ENCODE measurements around the gene TRIM56. TPM values are rescaled to one million over a fixed set of nuclear protein-coding genes. Genes with fewer than 3 reads are reported as not detected.
"Not testable (repeated sequence)": the region's sequence is repeated elsewhere in the genome, so short reads cannot be mapped to it uniquely, and the experiment has no call there.

TRIM56 gene
- total and polyA plus RNA-seq, 2 of the 13 experiments (the other 11 are each of a cell fraction or from before 2014, with no cell fraction given): 3.2 to 7.1 TPM

GRCh38 chr7:101121631-101121990 is 36.3 kb downstream of the TRIM56 start:
- in situ Hi-C loops (cut with HindIII; ENCODE audit: extremely low pct_ligation_motif_present, low pct_unique_long_range_greater_than_20kb); ATAC-seq; DNase-seq (ENCODE audit: low spot score); H3K27me3 ChIP-seq (ENCODE audit: control insufficient read depth in 1 of 2, insufficient read depth in 2 of 2, low read length in 2 of 2); H3K36me3 ChIP-seq (replicated peaks in 1 of 2; ENCODE audit: control insufficient read depth in 1 of 2, insufficient read depth in 2 of 2, low read length in 2 of 2); H3K9me3 ChIP-seq (ENCODE audit: low read length); H4K20me1 ChIP-seq (ENCODE audit: insufficient read depth, low read length); FAIRE-seq; H3K79me2 ChIP-seq (ENCODE audit: insufficient read depth, low read length); CTCF ChIA-PET (ENCODE audit: low intra/inter-chr PET ratio, low total read pairs); H2AFZ ChIP-seq (ENCODE audit: low read length); intact Hi-C loops (cut with micrococcal nuclease; ENCODE audit: unreplicated experiment): not testable (repeated sequence)
- BruUV-seq (replicated peaks): TSS peak; percentile 43
- peak; percentile 95 for TF ChIP-seq ZNF121 (CRISPR knock-in tag; IDR thresholded peaks at IDR 0.05)
- TF ChIP-seq CHD4 (IDR thresholded peaks at IDR 0.05; ENCODE audit: borderline replicate concordance, low read length): 0 out of 2 replicates have a peak, but pooled peaks have one; percentile 26
- 0 out of 2 replicates have a peak, but pooled peaks have one; percentile 21 for TF ChIP-seq ZNF564 (CRISPR knock-in tag; IDR thresholded peaks at IDR 0.05)
- Histone ChIP-seq H3K27ac (ENCODE audit: extremely low read length, insufficient read depth, low read length) (peak overlapping the region; percentile 99), H3K9ac (ENCODE audit: insufficient read depth, low read depth, low read length) (peak overlapping the region; percentile 89), H3K4me3 (replicated peaks in 1 of 3; ENCODE audit: insufficient read depth in 1 of 3, low read depth in 2 of 3, low read length in 3 of 3) (peak overlapping the region in 2 of 3 experiments; percentile 61 to 68; a peak in 3 of 6 replicates), H3K4me2 (ENCODE audit: low read depth, low read length) (peak overlapping the region; percentile 94), H3K4me1 (ENCODE audit: insufficient read depth, low read length) (peaks cover 92% of the 10 kb centered on the region)
- WGBS (ENCODE audit: low lambda C conversion rate): 63% methylated on average over 9 of the region's 9 CpGs
- POLR2A ChIA-PET: interaction anchor here (1.2 to 4.1 kb wide), 18 partner anchors 9 to 232 kb away, joined by 3 to 68 read pairs (median 14); partner anchors contain the start of genes AP1S1, FIS1, PLOD3 and TRIM56

- H3K27me3 ChIP-seq (ENCODE audit: control insufficient read depth in 1 of 2, insufficient read depth in 2 of 2, low read length in 2 of 2): no peaks in the 10 kb centered on the region; a peak in 1 of 5 replicates
- BruUV-seq (replicated peaks): no TSS peak
- H3K36me3 ChIP-seq (replicated peaks in 1 of 2; ENCODE audit: control insufficient read depth in 1 of 2, insufficient read depth in 2 of 2, low read length in 2 of 2): no peaks in the 10 kb centered on the region
- in situ Hi-C loops (cut with HindIII; ENCODE audit: extremely low pct_ligation_motif_present, low pct_unique_long_range_greater_than_20kb): no loop called here
- no peaks in the 10 kb centered on the region for H3K9me3 ChIP-seq (ENCODE audit: low read length)
- peak overlapping the region; percentile 94 for H3K4me2 ChIP-seq (ENCODE audit: low read depth, low read length)
- no peak overlapping the region for H2AFZ ChIP-seq (ENCODE audit: low read length)
- 1% methylated on average over 16 of the region's 17 CpGs for WGBS (ENCODE audit: low lambda C conversion rate)
- peak; percentile 57 for ATAC-seq
- peaks cover 3% of the 10 kb centered on the region; the same call in 1 of the 2 replicates for H4K20me1 ChIP-seq (ENCODE audit: insufficient read depth, low read length)
- intact Hi-C loops (cut with micrococcal nuclease; ENCODE audit: unreplicated experiment): no loop called here
- CTCF ChIA-PET (ENCODE audit: low intra/inter-chr PET ratio, low total read pairs): interaction anchor here (1.4 kb wide), 1 partner anchor 27 kb away, joined by 3 read pairs; no protein-coding TSS in a partner anchor
- peaks cover 3% of the 10 kb centered on the region for H3K79me2 ChIP-seq (ENCODE audit: insufficient read depth, low read length)
- H3K27ac ChIP-seq (ENCODE audit: extremely low read length, insufficient read depth, low read length): peak overlapping the region; percentile 99
- peak overlapping the region; percentile 89 for H3K9ac ChIP-seq (ENCODE audit: insufficient read depth, low read depth, low read length)
- FAIRE-seq: peak; percentile 88
- peaks cover 87% of the 10 kb centered on the region for H3K4me1 ChIP-seq (ENCODE audit: insufficient read depth, low read length)
- POLR2A ChIA-PET: interaction anchor here (0.7 to 4.1 kb wide), 25 partner anchors 10 to 264 kb away, joined by 3 to 68 read pairs (median 8); partner anchors contain the start of genes AP1S1, CLDN15, FIS1 and PLOD3
- peak; percentile 93 for DNase-seq (ENCODE audit: low spot score)
- H3K4me3 ChIP-seq (replicated peaks in 1 of 3; ENCODE audit: insufficient read depth in 1 of 3, low read depth in 2 of 3, low read length in 3 of 3): peak overlapping the region; percentile 51 to 68 (median 61)
- no peak for TF ChIP-seq ZNF256 (CRISPR knock-in tag; conservative IDR thresholded peaks at IDR 0.05)
- TF ChIP-seq ZNF639 (CRISPR knock-in tag; conservative IDR thresholded peaks at IDR 0.05): no peak
- TF ChIP-seq BHLHE40 (IDR thresholded peaks at IDR 0.05; ENCODE audit: low read length): 0 out of 2 replicates have a peak, but pooled peaks have one; percentile 32
- peak; percentile 99 for TF ChIP-seq TEAD3 (CRISPR knock-in tag; optimal IDR thresholded peaks at IDR 0.05; ENCODE audit: borderline replicate concordance)
- peak; percentile 80 for TF ChIP-seq ZNF143 (CRISPR knock-in tag; IDR thresholded peaks at IDR 0.05)
- no peak for TF ChIP-seq EED (CRISPR knock-in tag; IDR thresholded peaks at IDR 0.05)
- no peak for TF ChIP-seq CBFB (CRISPR knock-in tag; IDR thresholded peaks at IDR 0.05)
- no peak for TF ChIP-seq ZNF451 (CRISPR knock-in tag; IDR thresholded peaks at IDR 0.05)
- 0 out of 2 replicates have a peak, but pooled peaks have one; percentile 35 for TF ChIP-seq MTERF4 (CRISPR knock-in tag; IDR thresholded peaks at IDR 0.05)
- peak; percentile 82 for TF ChIP-seq RBFOX2 (IDR thresholded peaks at IDR 0.05; ENCODE audit: low read depth, low read length)
- no peak for TF ChIP-seq MEIS1 (CRISPR knock-in tag; IDR thresholded peaks at IDR 0.05; ENCODE audit: borderline replicate concordance)
- peak; percentile 8; the same call in 1 of the 2 replicates for TF ChIP-seq ZNF343 (CRISPR knock-in tag; IDR thresholded peaks at IDR 0.05)
Measured at GRCh38 chr7:101121991-101122932, 37.0 kb downstream of the TRIM56 start.
